ENCODE results near the gene PRTN3.

DNA sequence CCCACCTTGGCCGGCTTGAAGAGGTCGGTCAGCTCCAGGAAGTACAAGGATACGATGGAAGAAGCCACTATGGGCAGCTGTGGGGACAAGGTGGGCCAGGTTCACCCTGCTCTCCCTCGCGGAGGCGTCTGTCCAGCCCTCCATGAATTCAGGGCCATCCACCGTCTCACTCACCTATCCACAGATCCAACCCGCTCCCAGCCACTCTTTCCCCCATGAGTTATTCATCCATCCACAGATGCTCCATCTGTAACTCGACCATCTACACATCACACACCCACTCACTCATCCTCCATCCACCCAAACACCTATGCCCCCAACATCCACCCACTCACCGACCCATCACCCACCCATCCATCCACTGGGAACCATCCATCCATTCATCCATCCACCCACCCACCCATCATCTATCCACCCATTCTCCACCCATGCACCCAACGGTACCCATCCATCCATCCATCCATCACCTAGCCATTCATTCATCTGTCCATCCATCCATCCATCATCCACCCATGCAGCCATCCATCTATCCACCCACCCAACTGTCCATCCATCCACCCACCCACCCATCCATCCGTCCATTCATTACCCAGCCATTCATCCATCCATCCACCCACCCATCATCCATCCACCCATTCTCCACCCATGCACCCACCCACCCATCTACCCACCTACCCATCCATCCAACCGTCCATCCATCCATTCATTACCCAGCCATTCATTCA lies 24.9 kb upstream of the PRTN3 start:
- TF ChIP-seq, protein P1, sequence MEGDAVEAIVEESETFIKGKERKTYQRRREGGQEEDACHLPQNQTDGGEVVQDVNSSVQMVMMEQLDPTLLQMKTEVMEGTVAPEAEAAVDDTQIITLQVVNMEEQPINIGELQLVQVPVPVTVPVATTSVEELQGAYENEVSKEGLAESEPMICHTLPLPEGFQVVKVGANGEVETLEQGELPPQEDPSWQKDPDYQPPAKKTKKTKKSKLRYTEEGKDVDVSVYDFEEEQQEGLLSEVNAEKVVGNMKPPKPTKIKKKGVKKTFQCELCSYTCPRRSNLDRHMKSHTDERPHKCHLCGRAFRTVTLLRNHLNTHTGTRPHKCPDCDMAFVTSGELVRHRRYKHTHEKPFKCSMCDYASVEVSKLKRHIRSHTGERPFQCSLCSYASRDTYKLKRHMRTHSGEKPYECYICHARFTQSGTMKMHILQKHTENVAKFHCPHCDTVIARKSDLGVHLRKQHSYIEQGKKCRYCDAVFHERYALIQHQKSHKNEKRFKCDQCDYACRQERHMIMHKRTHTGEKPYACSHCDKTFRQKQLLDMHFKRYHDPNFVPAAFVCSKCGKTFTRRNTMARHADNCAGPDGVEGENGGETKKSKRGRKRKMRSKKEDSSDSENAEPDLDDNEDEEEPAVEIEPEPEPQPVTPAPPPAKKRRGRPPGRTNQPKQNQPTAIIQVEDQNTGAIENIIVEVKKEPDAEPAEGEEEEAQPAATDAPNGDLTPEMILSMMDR (optimal IDR thresholded peaks at IDR 0.05 in 1 of 3, IDR thresholded peaks at IDR 0.05 in 1 of 3, conservative IDR thresholded peaks at IDR 0.05 in 1 of 3; ENCODE audit: extremely low read depth in 1 of 3, insufficient read depth in 2 of 3, low read length in 3 of 3), result no peak
- TF ChIP-seq EZH2 (IDR thresholded peaks at IDR 0.05; ENCODE audit: low read length), result no peak
